GM18505 (cell line): ENCODE measurements around the gene SRGAP3.

Experiments
- ATAC-seq: cut with Tn5 transposase; IDR thresholded peaks from one replicate; pipeline ENCODE4 v1.9.1; 2021; ENCODE audit not compliant: unreplicated experiment
- POLR2A ChIP-seq: IDR thresholded peaks from 4 replicates; pipeline ENCODE4 v1.6.1; 2011; ENCODE audit warnings: borderline replicate concordance; ENCODE audit not compliant: insufficient read depth, insufficient read length; ENCODE audit errors: extremely low read depth

SRGAP3 gene

DNA sequence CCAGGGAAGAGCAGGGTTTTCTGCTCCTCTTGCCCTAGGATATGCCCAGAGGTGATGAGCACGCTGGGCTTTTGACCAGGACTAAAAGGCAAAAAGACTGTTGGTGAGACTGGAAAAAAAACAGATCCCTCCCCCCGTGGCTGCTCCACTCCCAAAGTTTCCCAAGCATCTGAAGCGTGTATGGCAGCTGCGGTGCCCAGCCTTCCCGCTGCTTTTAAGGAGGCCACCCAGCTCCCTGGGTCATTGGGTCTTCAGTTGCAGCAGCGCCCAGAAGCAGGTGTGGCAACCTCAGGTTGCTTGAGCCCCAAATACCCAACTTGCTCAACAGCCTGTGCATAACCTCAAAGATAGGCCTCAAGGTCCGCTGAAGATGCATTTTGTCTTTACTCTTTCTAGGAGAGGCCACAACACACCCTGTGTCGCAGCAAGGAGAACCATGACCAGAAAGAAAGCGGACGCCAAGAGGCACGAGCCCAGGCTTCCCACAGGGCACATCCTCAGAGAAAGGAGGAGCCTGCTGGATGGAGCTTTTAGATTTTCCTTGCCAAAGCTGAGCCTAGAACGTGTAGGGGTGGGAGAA lies 2.0 kb downstream of the SRGAP3 start:
- ATAC-seq = no peak
- TF ChIP-seq POLR2A = no peak

GRCh38 chr3:9246189-9246588 lies 3.3 kb downstream of the SRGAP3 start:
- no peak for ATAC-seq
- TF ChIP-seq POLR2A = no peak

DNA sequence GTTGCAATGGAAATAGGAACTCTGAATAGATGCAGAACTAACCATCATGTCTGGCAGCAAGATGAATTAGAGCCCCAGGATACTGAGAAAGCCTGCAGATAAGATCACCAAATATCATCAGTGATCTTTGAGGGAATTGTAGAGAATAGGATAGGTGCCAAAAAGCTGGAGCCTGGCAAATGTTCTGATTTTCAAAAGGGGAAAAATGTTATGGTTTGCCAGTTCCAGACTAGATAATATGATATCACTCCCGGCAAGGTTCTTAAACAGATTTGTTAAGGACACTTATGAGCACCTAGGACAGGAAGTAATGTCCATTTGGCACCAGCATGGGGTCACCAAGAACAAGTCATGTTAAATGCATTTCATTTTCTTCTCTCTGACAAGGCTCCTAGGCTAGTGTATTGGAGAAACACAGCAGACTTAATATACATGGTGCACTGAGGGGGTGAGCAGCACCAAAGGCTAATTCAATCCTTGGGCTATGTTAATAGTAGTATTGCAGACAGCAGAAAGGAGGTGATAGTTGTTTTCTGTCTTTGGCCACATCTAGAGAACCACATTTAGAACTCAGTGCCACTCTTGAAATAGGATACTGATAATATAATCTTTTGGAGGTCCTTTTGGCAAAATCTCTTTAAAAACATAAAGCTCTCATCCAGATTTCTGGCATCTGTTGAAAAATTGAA lies 4.8 kb downstream of the SRGAP3 start:
- no peak for ATAC-seq
- TF ChIP-seq POLR2A = no peak

DNA sequence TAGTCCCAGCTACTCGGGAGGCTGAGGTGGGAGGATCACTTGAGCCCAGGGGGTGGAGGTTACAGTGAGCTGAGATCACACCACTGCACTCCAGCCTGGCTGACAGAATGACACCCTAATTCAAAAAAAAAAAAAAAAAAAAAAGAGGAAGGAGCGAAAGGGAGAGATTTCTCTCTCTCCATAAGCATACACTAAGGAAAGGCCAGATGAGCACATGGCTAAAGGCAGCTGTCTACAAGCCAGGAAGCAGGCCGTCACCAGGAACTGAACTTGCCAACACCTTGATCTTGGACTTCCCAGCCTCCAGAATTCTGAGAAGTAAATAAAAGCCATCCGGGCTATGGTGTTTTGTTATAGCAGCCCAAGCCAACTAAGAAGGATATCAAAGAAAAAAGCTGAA lies 7.5 kb downstream of the SRGAP3 start:
- TF ChIP-seq POLR2A = no peak
- ATAC-seq = no peak

DNA sequence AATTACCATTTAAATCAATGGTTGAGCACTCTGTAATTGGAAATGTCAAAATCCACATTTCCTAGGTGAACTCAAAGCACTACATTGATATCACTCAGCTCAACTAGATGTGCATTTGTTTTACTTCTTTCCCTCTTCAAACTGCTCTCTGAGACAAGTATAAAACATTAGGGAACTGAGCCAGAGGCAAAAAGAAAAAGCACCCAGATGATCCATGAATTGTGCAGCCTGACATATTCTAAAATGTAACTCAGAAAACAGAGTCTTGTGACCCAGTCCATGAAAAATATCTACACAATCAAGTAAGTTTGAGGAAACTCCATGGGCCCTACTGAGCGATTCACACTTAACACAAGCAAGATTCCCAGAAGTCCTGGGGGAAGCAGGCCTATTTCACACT lies 9.8 kb downstream of the SRGAP3 start:
- no peak for TF ChIP-seq POLR2A
- no peak for ATAC-seq

- TF ChIP-seq POLR2A = no peak
- ATAC-seq = no peak
Measured at GRCh38 chr3:9238721-9239295, 10.6 kb downstream of the SRGAP3 start.

- TF ChIP-seq POLR2A = no peak
Measured at GRCh38 chr3:9238276-9238675, 11.2 kb downstream of the SRGAP3 start.

GRCh38 chr3:9233814-9234600 lies 15.4 kb downstream of the SRGAP3 start:
- TF ChIP-seq POLR2A = no peak
- no peak for ATAC-seq

More at GRCh38 chr3:9238276-9238675, 11.2 kb downstream of the SRGAP3 start:
- ATAC-seq = no peak

- no peak for ATAC-seq
- TF ChIP-seq POLR2A = no peak
Measured at GRCh38 chr3:9233101-9233500, 16.3 kb downstream of the SRGAP3 start.

- TF ChIP-seq POLR2A = no peak
- ATAC-seq = no peak
Measured at GRCh38 chr3:9231937-9232336, 17.5 kb downstream of the SRGAP3 start.

DNA sequence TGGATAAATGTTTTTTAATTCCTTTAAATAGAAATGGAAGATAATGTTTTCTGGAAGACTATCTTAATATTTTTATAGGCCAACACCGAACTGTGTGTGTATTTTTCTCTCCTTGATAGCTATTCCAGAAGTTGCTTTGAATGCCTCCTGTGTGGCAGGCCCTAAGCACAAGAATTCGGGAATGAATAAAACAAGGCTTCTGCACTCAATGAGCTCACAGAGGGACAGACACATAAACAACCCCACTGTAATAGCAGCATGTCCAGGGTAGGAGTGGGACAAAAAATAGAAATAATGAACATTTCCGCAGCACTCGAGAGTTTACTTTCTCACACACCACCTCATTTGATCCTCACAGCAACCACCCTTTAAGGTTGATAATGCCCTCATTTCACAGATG lies 18.0 kb downstream of the SRGAP3 start:
- ATAC-seq = no peak
- TF ChIP-seq POLR2A = no peak

DNA sequence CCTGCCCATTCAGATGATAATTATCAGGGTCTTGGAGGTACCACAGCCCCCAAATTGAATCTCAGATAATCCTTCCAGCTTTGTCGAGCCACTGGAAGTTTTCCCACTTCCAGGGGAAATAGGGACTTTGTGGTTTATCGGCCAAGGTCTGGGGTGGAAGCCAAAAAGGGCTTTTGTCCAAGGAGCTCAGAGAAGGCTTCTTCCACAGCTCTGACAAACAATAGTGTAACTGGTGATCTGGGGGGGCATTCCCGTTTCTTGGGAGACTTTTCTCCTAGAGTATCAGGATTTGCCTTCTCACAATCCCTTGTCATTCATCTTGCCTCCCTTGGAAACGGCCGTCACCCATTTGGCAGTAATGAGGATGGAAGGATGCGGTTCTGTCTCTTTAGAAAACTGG lies 18.4 kb downstream of the SRGAP3 start:
- TF ChIP-seq POLR2A = no peak
- no peak for ATAC-seq

- ATAC-seq = no peak
- no peak for TF ChIP-seq POLR2A
Measured at GRCh38 chr3:9230596-9230995, 18.9 kb downstream of the SRGAP3 start.
